ENCODE data around the gene PCK2.

Gene PCK2

GRCh38 chr14:24103451-24103850, 9.3 kb downstream of the PCK2 start:
- no peak for TF ChIP-seq REST (IDR thresholded peaks at IDR 0.05; ENCODE audit: low read depth)
- no peak for TF ChIP-seq CREB1 (IDR thresholded peaks at IDR 0.05; ENCODE audit: low read depth)
- no peak for TF ChIP-seq CEBPB (IDR thresholded peaks at IDR 0.05)
- no peak for TF ChIP-seq ZBTB7A (IDR thresholded peaks at IDR 0.05; ENCODE audit: low read depth)
- TF ChIP-seq TEAD4 (IDR thresholded peaks at IDR 0.05), result no peak
- TF ChIP-seq EGR1 (IDR thresholded peaks at IDR 0.05), result no peak
- no peak for TF ChIP-seq FOXM1 (IDR thresholded peaks at IDR 0.05; ENCODE audit: borderline replicate concordance, low read depth)
- TF ChIP-seq TCF12 (IDR thresholded peaks at IDR 0.05; ENCODE audit: low read depth), result no peak
- TF ChIP-seq RAD21 (IDR thresholded peaks at IDR 0.05; ENCODE audit: low read depth), result no peak
- no peak for TF ChIP-seq NFIC (IDR thresholded peaks at IDR 0.05)
- no peak for TF ChIP-seq MAX (IDR thresholded peaks at IDR 0.05)
- TF ChIP-seq EP300 (IDR thresholded peaks at IDR 0.05; ENCODE audit: borderline replicate concordance), result no peak
- no peak for TF ChIP-seq YY1 (IDR thresholded peaks at IDR 0.05; ENCODE audit: low read depth)
- no peak for TF ChIP-seq USF1 (IDR thresholded peaks at IDR 0.05)
- TF ChIP-seq TAF1 (IDR thresholded peaks at IDR 0.05; ENCODE audit: low read depth), result no peak

- TF ChIP-seq FOXM1 (IDR thresholded peaks at IDR 0.05; ENCODE audit: borderline replicate concordance, low read depth) (no peak), YY1 (IDR thresholded peaks at IDR 0.05; ENCODE audit: low read depth) (no peak), CREB1 (IDR thresholded peaks at IDR 0.05; ENCODE audit: low read depth) (no peak), MAX (IDR thresholded peaks at IDR 0.05) (no peak), EGR1 (IDR thresholded peaks at IDR 0.05) (no peak)
These were observed 12.7 kb downstream of the PCK2 start for GRCh38 chr14:24106672-24107271.

GRCh38 chr14:24108336-24108874, 14.3 kb downstream of the PCK2 start:
- TF ChIP-seq MAX (IDR thresholded peaks at IDR 0.05) (no peak), ZBTB7A (IDR thresholded peaks at IDR 0.05; ENCODE audit: low read depth) (no peak), TEAD4 (IDR thresholded peaks at IDR 0.05) (no peak), CEBPB (IDR thresholded peaks at IDR 0.05) (no peak), EGR1 (IDR thresholded peaks at IDR 0.05) (no peak), NFIC (IDR thresholded peaks at IDR 0.05) (no peak), TAF1 (IDR thresholded peaks at IDR 0.05; ENCODE audit: low read depth) (no peak), USF1 (IDR thresholded peaks at IDR 0.05) (no peak), CREB1 (IDR thresholded peaks at IDR 0.05; ENCODE audit: low read depth) (no peak), FOXM1 (IDR thresholded peaks at IDR 0.05; ENCODE audit: borderline replicate concordance, low read depth) (no peak)

- TF ChIP-seq CREB1 (IDR thresholded peaks at IDR 0.05; ENCODE audit: low read depth), result no peak
- no peak for TF ChIP-seq RAD21 (IDR thresholded peaks at IDR 0.05; ENCODE audit: low read depth)
- TF ChIP-seq CEBPB (IDR thresholded peaks at IDR 0.05), result no peak
- TF ChIP-seq ZBTB7A (IDR thresholded peaks at IDR 0.05; ENCODE audit: low read depth), result no peak
- TF ChIP-seq EP300 (IDR thresholded peaks at IDR 0.05; ENCODE audit: borderline replicate concordance), result no peak
- TF ChIP-seq MAX (IDR thresholded peaks at IDR 0.05), result no peak
- TF ChIP-seq NFIC (IDR thresholded peaks at IDR 0.05), result no peak
- TF ChIP-seq TEAD4 (IDR thresholded peaks at IDR 0.05), result no peak
- TF ChIP-seq REST (IDR thresholded peaks at IDR 0.05; ENCODE audit: low read depth), result no peak
- no peak for TF ChIP-seq TAF1 (IDR thresholded peaks at IDR 0.05; ENCODE audit: low read depth)
- TF ChIP-seq EGR1 (IDR thresholded peaks at IDR 0.05), result no peak
- no peak for TF ChIP-seq FOXM1 (IDR thresholded peaks at IDR 0.05; ENCODE audit: borderline replicate concordance, low read depth)
- no peak for TF ChIP-seq USF1 (IDR thresholded peaks at IDR 0.05)
- no peak for TF ChIP-seq YY1 (IDR thresholded peaks at IDR 0.05; ENCODE audit: low read depth)
- no peak for TF ChIP-seq TCF12 (IDR thresholded peaks at IDR 0.05; ENCODE audit: low read depth)
These were observed 15.9 kb downstream of the PCK2 start for GRCh38 chr14:24110060-24110459.

GRCh38 chr14:24110523-24110922, 16.4 kb downstream of the PCK2 start:
- no peak for TF ChIP-seq TEAD4 (IDR thresholded peaks at IDR 0.05)
